Stomach (tissue), 4 donors: Measurements from ENCODE around the gene ARL15.

Experiments used
- CTCF ChIP-seq, 7 experiments: fragments of 450-650 bp in 4 of 7; fragments of 200-600 bp in 3 of 7; sonication (generic) in 3 of 7; IDR thresholded peaks; one replicate each; pipeline ENCODE4 v1.5.1; 2016 to 2019; ENCODE audit warnings: antibody characterized with exemption in 7 of 7, control low read depth in 2 of 7, mild to moderate bottlenecking in 1 of 7
- POLR2A ChIP-seq, 4 donors: fragments of 450-650 bp; IDR thresholded peaks; one replicate each; pipeline ENCODE4 v1.6.1; 2016; ENCODE audit warnings: antibody characterized with exemption in 4 of 4, control low read depth in 2 of 4, mild to moderate bottlenecking in 1 of 4, moderate library complexity in 1 of 4

- TF ChIP-seq CTCF (IDR thresholded peaks at IDR 0.05) (no peak), POLR2A (IDR thresholded peaks at IDR 0.05) (no peak)
Observed at GRCh38 chr5:53927668-53928247, 382.6 kb downstream of the ARL15 start.
